HTR-8/SVneo (cell line): Measurements from ENCODE around the gene MYBPC1.
"Not testable (repeated sequence)": the region's sequence is repeated elsewhere in the genome, so short reads cannot be mapped to it uniquely, and the experiment has no call there.

Experiments
- DNase-seq: peaks from one replicate; pipeline ENCODE4 v3.0.0; 2011; ENCODE audit warnings: low spot score, mixed read lengths; ENCODE audit not compliant: insufficient read length
- FAIRE-seq: peaks from 2 replicates; lab custom pipeline; 2011; peaks lifted over from hg19 to GRCh38; lab: Jason Lieb, UNC

Gene MYBPC1

DNA sequence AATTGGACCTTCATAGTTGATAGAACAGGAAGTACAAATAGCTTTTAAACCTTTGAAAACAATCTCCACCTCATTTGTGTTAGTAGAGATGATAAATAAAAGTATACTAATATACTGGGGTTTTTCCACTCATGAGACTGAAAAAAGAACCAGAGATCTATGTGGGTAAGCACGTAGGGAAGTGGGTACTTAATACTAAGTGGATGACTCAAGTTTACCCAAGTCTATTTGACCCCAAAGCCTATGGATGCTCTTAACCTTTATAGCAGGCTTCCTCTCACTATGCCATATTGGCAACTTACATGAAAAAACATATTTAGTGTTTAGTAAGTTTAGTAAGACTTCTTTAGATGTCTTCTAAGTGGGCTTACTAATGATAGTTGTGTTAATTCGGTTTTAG is 53.4 kb downstream of the MYBPC1 start:
- FAIRE-seq: no peak
- DNase-seq: no peak

DNA sequence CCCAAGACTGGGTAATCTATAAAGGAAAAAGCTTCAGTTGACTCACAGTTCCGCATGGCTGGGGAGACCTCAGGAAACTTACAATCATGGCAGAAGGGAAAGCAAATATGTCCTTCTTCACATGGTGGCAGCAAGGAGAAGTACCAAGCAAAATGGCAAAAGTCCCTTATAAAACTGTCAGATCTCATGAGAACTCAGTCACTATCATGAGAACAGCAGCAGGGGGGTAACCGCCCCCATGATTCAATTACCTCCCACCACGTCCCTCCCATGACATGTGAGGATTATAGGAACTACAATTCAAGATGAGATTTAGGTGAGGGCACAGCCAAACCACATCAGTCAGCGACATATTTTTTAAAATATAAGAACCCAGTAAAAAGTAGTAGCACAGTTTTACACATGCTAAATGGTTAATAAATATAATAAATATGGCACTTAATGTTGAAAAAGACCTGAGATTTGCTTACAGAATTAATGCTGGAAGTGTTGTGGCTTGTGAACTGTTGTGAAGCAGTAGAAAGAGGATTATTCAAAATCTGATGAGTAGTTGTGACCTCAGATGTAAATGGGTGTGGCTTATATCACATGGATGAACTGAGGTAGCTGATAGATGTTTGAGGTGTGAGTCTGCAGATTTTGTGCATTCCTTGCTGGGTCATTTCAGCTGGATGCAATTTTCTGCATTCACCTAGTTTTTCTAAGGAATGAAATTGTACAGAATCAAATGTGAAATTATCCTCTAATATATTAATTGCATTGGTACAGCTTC is 55.8 kb downstream of the MYBPC1 start:
- DNase-seq (no peak), FAIRE-seq (no peak)

DNA sequence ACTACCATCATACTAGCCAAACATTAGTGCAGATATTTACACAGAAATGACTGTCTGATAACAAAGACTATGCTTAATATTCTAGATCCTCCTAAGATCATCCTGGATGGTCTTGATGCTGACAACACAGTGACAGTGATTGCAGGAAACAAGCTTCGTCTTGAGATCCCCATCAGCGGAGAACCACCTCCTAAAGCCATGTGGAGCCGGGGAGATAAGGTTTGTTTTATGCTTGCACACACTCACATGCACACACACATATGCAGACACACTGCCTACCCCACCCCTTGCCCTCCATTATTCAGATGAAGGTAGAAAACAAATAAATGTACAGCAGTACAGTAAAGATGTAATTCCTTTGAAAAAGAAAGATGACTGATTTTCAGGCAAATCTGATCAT is 58.3 kb downstream of the MYBPC1 start:
- no peak for DNase-seq
- FAIRE-seq: no peak

DNA sequence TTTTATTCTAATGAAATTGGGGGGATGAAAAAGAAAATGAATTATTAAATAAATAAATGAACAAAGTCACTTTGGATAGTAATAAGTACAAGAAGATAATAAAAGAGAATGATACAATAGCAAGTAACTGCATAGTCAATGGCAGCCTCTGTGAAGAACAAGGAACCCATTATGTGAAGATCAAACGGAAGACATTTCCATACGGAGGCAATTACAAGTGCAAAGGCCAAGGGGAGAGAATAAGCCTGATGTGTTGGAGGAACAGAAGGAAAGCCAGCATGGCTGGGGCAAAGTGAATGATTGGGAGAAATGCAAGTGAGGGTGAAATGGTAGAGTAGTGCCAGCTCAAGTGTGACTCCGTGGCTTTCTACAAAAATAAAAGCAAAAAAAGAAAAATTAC is 58.7 kb downstream of the MYBPC1 start:
- no peak for DNase-seq
- no peak for FAIRE-seq

DNA sequence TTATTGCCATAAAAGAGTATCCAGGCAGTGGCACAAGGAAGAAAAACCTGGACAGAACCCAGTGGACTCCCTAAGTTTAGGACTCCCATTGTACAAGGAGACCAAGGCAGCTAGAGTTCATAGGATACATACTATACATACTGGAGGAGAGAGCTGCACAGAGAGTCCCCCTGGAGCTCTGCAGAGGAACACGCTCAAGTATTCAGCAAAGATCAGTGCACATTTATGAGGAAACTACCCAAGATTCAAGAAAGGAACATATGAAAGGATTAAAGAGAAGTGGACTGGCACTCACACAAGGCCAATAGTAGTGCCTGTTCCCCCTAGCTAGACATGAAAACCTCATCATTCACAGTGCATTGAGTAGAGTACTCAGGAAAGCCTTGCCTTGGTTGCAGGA is 59.7 kb downstream of the MYBPC1 start:
- no peak for FAIRE-seq
- DNase-seq: no peak

DNA sequence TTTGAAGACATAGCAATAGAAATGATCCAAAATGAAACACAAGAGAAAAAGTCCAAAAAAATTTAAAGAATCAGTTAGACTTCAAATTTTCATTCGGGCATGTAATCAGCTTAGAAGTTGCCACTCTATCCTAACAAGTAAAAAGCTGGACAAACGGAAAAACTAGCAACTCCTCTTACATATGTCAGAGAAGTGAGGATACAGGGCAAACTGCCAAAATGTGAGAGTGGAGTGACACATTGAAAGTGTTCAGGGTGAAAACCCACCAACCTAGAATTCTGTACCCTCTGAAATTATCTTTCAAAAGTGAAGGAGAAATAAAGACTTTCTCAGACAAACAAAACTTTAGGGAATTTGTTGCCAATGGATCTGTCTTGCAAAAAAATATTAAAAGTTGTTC is 60.6 kb downstream of the MYBPC1 start:
- DNase-seq (no peak), FAIRE-seq (no peak)

DNA sequence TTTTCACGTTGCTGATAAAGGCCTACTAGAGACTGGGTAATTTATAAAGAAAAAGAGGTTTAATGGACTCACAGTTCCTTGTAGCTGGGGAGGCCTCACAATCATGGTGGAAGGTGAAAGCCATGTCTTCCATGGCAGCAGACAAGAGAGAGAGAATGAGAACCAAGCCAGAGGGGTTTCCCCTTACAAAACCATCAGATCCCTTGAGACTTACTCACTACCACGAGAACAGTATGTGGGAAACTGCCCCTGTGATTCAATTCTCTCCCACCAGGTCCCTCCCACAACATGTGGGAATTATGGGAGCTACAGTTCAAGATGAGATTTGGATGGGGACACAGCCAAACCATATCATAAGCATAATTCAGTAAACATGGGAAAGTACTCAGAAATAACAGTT is 65.9 kb downstream of the MYBPC1 start:
- FAIRE-seq, DNase-seq: not testable (repeated sequence)

DNA sequence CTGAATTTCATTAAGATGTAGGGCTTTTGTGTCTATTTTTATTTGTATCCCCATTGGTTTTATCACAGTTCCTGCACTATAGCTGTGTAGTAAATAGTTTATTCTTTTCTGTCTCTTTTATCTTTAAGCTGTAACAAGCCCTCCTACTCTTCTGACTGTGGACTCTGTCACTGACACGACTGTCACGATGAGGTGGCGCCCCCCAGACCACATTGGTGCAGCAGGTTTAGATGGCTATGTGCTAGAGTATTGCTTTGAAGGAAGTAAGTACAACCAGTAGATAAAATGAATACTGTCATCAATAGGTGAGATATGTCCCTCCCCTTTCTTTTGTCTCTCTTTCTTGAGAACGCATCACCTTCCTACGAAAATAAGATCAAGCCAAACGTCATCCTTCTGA is 68.5 kb downstream of the MYBPC1 start:
- FAIRE-seq (no peak), DNase-seq (no peak)

DNA sequence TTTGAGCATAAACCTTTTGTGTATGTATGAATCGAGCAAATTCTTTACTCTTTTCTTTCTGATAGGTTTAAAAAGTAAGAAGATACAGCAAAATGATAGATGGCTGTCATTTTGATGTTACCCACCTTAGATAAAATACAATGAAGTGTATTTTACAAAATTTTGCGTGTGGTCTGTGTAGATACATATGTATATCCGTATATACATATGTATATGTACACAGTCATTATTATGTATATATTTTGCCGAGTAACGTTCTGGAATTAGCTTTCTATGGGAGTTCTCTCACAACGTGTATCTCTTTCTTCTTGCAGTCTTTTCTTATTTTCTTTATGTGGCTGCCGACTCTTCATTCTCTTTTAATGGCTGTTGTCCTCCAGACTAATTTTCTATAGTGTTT is 70.2 kb downstream of the MYBPC1 start:
- DNase-seq (no peak), FAIRE-seq (no peak)

DNA sequence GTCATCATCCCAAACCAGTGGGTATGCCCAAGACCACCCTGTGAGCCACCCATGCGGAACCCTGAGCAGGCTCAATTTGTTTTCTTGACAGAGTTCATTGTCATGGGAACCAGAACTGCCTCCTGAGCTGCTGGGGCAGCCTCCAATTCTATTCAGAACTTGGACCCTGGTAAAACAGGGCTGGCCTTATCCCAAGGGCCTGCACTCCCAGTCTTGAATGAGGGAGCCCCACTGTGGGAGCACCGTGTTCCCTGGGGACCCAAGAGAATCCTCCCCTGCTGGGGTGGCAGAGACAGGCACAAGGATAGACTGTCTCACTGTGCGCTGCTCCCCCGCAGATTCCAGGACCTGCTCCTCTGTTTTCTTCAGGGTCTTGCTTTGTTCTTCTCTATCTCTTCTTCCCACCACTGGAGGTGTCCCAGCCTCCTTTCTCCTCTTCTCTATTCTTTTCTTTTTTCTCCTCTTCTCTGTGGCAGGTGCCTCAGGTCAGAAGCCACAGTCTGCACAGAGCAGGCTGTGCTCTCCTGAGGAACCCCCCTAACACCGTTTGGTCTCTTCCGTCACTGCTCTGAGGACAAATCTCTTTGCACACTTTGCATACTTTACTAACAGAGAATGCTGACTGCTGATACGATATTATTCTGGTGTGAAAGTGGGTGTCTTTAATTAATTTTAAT is 71.4 kb downstream of the MYBPC1 start:
- no peak for DNase-seq
- FAIRE-seq: no peak

DNA sequence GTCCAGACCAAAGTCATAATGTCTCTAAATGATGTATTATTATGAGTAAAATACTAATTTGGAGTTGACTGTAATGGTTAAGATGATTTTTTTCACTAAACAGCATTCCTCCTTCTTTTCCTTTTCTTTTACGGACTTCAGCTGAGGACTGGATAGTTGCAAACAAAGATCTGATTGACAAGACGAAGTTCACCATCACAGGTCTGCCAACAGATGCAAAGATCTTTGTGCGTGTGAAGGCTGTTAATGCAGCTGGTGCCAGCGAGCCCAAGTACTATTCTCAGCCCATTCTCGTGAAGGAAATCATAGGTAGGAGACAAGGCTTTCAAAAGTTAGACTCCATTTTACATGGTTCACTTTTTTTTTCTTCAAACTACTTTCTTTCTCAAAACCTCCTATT is 72.8 kb downstream of the MYBPC1 start:
- DNase-seq (no peak), FAIRE-seq (no peak)

DNA sequence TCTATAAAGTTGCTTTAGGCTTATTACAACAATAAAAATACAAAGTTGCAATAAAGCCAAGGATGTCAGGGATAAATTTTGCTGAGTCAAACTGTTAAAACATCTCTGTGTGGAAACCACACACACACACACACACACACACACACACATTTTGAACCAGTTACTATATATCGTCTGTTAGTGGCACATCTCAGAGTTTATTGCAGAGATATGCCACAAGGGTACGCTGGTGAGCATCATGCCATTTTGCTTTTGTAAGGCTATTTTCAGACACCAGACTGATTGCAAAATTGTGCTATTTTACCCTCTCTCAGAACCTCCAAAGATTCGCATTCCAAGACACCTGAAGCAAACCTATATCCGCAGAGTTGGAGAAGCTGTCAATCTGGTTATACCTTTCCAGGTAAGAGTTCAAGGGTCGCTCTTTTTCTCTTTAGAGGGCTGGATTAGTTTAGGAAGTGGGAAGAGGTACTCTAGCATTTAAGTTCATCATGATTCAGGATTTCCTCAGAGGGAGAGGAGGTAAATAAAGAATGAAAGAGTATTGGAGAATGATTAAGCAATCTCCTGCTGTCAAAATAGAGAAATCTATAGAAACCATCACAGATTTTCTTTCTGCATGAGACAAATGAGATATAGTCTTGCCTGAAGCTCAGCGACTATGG is 75.4 kb downstream of the MYBPC1 start:
- DNase-seq (peak; percentile 28), FAIRE-seq (peak; percentile 13)

DNA sequence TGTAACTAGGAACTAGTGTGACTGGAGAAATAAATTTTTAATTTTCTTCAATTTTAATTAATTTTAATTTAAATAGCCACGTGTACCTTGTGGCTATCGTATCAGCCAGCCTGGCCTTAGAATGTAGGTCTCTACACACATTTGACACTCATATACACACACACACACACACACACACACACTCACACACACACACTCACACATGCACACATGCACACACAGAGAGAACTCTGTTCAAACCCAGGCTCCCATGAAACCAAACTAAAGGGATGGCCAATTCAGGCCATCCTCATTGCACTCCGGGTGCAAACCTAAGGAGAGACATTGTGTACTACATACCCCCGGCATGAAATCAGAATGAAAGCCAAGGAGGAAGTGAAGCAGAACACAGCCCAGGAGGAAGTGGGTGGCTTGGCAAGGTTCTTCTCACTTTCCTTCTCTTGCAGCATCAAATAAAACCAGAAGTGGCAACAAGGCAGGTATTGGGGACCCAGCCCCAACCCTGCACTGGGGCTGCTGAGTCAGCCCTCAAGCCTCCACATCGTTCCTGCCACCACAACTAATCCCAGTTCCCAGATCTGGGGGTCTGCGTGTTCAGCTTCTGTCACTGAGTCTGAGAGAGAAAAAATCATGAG is 76.5 kb downstream of the MYBPC1 start:
- no peak for FAIRE-seq
- no peak for DNase-seq

DNA sequence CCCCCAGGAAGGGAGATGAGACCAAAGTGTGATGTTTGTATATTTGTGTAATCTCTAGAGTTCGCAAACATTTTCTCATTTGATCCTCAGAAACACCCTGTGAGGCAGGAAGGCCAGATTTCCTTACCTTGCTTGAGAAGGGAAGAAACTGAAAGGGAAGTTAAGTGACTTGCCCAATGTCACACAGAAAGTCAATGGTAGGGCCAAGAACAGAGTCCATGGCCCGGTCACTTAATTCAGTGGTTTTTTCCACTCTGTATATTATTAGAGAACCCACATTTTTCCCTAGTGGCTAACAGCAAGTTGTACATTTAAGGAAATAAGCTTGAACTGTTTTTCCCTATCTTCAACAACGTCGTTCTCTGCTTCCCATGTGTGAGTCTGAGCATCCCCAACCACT is 77.1 kb downstream of the MYBPC1 start:
- no peak for FAIRE-seq
- DNase-seq: no peak

DNA sequence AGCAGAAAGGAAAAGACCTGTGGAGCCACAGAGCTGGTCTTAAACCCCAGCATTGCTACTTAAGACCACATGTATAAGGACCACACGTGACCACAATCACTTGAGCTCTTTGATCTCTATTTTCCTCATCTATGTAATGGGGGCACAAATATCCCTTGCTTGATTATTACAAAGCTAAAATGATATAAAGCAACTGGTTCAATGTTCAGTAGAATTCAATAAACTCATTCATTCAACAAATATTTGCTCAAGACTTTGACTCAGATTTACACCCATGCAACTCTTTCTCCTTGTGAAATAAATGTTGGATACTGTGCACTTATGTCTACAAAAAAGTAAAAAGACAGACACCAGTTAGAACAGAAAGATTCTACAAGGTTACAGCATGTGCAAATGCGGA is 80.8 kb downstream of the MYBPC1 start:
- DNase-seq (no peak), FAIRE-seq (no peak)

DNA sequence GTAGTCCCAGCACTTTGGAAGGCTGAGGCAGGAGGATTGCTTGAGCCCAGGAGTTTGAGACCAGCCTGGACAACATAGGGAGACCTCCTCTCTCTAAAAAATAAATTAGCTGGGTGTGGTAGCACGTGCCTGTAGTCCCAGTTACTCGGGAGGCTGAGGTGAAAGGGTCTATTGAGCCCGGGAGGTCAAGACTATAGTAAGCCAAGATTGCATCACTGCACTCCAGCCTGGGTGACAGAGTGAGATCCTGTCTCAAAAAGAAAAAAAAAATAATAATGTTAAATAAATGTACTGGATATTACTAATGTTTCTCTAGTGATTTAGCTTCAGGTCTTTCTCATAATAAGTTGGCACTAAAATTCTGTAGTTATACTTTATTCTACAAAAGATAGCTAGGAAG is 81.7 kb downstream of the MYBPC1 start:
- FAIRE-seq, DNase-seq: not testable (repeated sequence)

DNA sequence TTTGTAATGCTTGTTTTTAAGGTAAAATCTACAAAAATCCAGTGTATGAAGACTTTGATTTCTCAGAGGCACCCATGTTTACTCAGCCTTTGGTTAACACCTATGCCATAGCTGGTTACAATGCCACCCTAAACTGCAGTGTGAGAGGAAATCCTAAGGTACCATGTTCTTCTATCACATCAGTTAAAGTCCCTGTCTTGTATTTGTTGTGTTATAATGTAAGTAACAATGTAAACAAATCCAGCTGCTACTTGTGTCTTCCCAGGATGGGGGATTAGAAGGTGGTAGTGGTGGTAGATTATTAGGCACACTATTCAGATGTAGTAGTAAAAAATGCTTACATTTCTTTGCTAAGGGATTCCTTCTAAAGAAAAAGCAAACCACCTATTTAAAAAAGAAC is 83.3 kb downstream of the MYBPC1 start:
- no peak for DNase-seq
- FAIRE-seq: no peak

DNA sequence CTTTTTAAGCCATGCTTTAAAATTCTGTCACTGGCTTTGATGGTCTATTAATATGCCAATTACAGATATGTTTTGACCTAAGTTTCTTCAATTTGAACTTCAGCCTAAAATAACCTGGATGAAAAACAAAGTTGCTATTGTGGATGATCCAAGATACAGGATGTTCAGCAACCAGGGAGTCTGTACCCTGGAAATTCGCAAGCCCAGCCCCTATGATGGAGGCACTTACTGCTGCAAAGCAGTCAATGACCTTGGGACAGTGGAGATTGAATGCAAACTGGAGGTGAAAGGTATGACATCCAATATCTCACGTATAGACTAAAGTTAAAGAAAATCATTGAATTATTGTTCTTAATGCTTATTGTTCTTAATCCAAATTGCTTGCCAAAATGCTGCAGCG is 85.5 kb downstream of the MYBPC1 start:
- no peak for DNase-seq
- no peak for FAIRE-seq

DNA sequence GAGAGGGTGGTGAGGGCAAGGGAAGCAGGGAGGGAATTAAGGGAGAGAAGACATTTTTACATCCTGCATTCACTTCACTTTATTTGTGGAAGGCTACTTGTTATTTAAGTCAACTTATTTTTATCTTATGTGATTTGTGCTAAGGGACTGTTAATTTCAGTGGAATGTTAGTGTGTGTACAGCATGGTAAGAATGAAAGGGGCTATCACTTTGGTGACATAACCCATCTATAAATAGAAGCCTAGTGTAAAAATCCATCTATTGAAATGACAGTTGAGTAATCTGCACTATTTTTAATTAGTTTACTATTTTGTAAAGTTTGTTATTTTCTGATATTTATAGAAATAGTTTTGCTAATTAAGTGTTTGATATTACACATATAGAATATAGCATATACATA is 85.9 kb downstream of the MYBPC1 start:
- no peak for DNase-seq
- no peak for FAIRE-seq

DNA sequence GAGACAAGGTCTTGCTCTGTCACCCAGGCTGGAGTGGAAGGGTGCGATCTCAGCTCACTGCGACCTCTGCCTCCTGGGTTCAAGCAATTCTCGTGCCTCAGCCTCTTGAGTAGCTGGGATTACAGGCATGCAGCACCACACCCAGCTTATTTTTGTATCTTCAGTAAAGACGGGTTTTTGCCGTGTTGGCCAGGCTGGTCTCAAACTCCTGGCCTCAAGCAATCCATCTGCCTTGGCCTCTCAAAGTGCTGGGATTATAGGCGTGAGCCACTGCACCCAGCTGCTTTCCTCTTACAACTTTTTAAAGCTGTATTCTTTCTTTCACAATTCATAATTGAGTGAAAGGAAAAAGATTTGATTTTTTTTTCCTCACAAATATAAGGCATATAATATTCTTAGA is 86.9 kb downstream of the MYBPC1 start:
- FAIRE-seq: not testable (repeated sequence)

DNA sequence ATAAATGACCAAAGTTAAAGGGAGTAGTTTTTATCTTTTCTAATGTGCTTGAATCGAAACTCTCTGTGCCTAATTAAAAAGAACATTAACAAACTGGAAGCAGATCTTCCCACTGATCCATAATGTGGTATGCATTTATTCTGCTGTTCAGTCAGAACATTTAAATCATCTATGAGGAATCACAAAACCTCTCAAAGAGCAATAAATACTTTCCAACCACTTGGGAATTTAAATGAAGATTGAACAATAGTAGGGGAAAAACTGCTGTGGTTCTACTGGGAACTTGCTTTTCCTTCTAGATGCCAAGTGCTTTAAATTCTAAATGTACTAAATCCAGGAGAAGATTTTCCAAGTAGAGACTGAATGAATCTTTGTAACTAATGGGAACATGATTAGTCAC is 90.3 kb downstream of the MYBPC1 start:
- FAIRE-seq (no peak), DNase-seq (no peak)

More for the DNA sequence above, 86.9 kb downstream of the MYBPC1 start:
- not testable (repeated sequence) for DNase-seq
